ENCODE measurements around the gene CIROP.

- TF ChIP-seq CTCF (IDR thresholded peaks at IDR 0.05; ENCODE audit: insufficient read depth, low read length, poor library complexity, severe bottlenecking): no peak
- TF ChIP-seq EZH2phosphoT487 (conservative IDR thresholded peaks at IDR 0.05; ENCODE audit: low read length): no peak
These were observed 3.4 kb downstream of the CIROP start for GRCh38 chr14:23101213-23101970.

Measured in SU-DHL-6 (cell line).